Measurements from ENCODE around the gene OBSCN.
"Not testable (repeated sequence)": the region's sequence is repeated elsewhere in the genome, so short reads cannot be mapped to it uniquely, and the experiment has no call there.

The OBSCN gene

DNA sequence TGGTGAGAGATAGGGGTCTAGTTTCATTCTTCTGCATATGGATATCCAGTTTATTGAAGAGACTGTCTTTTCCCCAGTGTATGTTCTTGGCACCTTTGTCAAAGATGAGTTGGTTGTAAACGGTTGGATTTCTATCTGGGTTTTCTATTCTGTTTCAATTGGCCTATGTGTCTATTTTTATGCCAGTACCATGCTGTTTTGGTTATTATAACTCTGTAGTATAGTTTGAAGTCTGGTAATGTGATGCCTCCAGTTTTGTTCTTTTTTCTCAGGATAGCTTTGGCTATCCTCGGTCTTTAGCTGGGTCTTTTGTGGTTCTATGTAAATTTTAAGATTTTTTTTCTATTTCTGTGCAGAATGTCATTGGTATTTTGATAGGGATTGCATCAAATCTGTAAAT lies 19.6 kb upstream of the OBSCN start:
- DNase-seq: not testable (repeated sequence)

DNA sequence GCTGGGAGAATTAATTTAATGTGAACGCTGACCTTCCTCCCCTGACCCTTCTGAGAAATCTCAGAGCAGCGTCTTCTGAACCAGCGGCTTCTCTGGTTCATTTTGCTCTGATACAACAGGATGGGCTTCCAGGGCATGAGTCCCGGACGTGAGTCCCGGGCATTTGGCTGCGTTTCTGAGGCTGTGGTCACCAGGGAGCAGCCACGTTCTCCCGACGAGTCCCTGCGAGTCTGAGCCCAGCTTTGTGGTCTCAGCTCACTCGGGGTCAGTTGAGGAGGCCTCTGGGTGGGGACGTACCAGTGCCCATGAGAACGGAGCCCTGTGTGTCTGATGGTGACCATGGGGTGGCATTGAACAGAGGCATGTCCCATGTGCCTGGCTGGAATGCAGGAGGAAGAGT lies 17.7 kb upstream of the OBSCN start:
- DNase-seq: no peak

DNA sequence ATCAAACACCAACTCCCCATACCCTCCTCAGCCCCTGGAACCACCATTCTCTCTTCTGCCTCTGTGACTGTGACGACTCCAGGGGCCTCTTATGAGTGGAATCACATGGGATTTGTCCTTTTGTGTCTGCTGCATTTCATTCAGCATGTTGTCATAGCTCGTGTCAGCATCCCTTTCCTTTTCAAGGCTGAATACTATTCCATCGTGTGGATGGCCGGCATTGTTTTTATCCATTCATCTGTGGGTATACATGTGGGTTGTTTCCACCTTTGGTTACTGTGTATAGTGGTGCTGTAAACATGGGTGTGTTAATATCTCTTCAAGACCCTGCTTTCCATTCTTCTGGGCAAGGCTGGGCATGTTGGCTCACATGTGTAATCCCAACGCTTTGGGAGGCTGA lies 17.1 kb upstream of the OBSCN start:
- no peak for DNase-seq

DNA sequence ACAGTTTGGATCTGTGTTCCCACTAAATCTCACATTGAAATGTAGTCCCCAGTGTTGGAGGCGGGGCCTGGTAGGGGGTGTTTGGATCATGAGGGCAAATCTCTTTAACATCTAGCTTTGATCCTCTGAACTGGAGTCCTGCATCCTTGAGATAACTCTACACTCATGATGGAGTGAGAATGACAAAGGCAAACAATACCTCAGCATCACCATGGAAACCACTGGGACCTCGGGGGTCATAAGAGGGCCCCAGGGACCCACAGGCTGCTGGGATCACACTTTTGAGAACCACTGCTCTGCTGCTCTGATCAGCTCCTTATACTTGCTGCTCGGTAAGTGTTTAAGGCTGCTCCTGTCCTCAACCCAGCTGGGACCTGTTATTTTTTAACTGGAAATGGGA lies 13.4 kb upstream of the OBSCN start:
- no peak for DNase-seq

DNA sequence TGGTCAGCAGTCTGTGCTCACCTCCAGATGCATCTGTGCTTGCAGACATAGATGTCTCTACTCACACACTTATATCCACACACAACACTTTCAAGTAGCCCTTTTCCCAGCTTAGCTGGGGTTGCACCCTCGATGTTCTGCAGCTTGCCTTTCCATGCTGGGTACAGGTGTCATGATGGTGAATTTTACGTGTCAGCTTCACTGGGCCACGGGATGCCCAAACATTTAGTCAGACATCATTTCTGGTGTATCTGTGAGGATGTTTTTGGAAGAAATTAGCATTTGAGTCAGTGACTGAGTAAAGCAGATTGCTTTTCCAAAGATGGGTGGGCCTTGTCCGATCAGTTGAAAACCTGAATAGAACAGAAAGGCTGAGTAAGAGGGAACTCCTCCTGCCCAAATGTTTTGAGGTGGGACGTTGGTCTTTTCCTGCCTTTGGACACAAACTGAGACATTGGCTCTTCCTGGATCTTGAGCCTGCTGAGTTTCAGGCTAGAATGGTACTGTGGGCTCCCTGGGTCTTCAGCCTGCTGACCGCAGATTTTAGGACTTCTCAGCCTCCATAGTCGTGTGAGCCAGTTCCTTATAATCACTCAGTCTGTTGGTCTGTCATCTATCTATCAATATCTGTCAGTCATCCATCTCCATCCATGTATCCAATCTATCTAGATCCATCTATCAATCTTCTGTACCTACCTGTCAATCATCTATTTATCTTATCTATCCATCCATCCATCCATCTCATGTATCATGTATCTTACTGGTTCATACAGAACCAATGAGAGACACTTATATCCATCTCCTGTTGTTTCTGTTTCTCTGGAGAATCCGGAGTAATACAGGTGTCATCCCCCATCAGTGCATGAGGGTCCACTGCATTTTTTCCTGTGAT lies 12.7 kb upstream of the OBSCN start:
- no peak for DNase-seq

DNA sequence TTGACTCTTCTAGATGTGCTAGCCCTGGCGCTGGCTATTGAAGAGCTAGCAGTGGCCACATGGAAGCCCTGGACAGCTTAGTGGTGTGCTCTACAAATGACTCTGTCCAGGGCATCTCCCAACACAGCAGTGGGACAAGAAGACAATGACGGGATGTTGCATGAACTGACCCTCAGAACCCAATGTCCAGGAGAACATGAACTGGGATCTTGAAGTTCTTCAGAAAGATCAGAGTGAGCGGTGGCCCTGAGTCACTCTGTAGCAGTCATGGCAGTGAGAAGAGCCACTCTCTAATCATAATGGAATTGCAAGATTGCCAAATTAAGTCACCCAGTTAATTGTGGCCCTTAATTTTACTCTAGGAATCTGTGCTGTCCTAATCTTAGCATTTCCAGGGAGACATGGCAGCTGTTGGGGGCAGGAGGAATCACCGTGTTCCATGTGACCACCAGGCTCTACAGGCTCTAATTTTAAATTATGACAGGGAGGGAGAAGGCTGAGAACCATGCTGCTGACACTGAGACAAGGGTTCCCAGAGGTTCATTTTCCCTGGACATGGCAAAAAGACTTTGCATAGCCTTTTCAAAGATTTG lies 10.2 kb upstream of the OBSCN start:
- no peak for DNase-seq

DNA sequence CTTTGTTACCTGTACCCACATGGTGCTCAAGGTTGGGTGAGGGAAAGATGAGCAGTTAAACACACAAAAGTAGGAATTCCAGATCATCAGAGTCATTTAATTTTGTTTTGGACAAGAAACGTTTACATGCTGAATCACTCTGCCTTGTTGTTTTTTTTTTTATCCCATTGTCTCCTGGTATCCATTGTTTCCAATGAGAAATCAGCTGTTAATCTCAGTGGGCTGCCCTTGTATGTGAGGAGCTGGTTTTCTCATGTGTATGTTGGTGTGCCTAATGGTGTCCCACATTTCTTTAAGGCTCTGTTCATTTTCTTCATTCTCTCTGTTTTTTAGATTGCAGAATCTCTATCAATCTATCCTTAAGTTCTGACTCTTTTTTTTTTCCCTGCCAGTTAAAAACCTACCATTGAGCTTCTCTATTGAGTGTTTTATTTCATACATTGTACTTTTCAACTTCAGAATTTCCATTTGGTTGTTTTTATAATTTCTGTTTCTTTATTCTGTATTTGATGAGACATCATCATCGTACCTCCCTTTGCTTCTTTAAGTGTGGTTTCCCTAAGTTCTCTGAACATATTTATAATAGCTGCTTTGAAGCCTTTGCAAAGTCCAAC lies 8.8 kb upstream of the OBSCN start:
- DNase-seq: no peak

DNA sequence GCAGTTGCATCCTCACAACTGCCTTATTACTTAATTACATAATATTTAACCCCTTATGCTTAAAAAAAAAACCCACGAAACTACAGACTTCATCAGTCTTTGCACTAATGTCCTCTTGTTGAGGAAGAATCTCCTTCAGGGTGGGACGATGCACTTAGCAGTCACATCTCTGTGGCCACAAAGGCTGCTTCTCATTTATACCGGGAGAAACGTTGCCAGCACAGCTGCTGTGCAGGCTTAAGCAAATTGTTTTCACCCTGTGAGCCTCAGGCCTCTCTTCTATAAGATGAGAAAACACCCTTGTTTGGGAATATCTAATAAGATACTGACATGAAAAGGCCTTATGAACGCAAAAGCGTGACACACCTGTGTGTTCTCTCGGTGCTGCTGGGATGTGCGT lies 2.9 kb upstream of the OBSCN start:
- no peak for DNase-seq

DNA sequence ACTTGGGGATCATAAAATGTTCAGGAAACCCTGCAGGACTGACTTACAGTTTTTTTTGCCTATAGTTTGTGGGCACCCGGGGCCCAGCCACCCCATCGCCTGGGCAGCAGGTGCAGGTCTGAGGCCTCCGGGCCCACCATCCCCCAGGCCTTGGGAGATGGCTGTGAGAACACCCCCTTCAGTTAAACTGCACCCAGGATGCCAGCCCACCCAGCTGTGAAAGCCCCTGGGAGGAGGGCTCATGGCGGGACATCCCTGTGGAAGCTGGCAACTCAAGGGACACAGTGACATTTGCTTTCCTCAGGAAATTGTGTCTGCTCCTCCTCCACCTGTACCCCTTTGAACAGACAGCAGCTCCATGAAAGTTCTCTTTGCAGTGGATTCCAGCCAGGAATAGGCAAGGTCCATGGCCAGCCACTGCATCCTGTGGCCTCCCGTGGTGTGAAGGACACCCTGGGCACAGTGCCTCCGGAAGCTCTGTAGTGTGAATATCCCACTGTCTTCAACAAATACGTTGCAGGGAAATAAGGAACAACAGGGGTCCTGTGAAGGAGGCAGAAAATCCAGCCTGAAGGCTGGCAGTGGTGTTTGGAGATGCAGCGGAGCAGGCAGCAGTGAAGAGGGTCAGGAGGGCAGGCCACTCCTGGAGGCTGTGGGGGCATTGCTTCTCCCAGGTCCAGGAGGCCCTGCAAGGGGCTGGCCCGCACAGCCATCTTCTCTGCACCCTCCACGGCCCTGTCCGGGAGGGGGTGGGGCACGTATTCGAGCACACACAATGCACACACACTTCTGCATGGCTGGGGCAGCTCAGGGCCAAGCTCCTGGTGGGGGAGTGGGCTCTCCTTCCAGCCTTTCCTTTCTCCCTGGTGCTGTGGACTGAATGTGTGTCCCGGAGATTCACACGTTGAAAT lies 2.1 kb upstream of the OBSCN start:
- DNase-seq: no peak

DNA sequence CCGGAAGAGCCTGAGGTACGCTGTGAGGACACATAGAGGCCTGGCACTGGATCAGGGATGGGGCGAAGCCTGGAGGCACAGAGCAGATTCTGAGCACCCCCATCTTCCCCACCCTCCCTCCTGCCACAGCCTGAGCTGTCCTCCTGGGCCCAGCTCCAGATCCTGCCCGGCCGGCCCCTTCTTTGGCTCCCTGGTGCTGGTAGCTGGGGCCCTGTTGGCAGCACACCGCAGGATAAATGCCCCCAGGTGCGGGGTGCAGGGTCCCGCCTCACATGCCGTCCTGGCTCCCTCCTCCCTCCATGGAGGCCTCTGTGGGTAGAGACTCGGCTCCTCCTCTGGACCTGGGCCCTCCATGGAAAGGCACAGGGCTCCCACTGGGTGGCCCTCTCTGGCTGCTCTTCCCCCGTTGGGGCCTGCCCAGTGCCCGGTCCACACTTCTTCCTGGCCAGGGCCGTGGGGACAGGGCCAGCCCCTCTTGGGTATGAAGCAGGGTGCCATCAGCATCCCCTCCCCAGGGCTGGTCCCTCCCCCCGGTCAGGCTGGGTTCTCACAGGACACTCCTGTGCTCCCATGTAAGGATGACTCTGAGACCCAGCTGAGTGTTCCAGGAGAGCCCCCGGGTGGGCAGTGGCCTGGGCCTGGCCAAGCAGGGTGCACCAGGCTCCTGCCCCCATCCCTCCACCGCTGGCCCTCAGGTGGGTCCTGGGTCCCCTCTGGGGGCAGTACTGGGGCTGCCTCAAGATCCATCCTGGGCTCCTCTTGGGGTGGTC lies 1.1 kb upstream of the OBSCN start:
- no peak for DNase-seq

DNA sequence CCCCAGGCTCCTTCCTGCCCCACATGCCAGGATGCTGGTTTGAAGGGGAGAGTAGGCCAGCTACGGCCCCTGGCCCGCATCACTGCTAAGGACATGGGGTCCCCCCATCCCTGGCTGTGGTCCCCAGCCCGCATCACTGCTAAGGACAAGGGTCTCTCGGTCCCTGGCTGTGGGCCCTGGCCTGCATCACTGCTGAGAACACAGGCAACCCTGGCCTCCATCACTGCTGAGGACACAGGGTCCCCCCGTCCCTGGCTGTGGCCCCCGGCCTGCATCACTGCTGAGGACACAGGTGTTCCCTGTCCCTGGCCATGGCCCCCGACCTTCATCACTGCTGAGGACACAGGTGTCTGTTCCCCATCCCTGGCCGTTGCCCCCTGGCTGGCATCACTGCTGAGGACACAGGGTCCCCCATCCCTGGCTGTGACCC lies 448 bp upstream of the OBSCN start:
- DNase-seq: no peak

DNA sequence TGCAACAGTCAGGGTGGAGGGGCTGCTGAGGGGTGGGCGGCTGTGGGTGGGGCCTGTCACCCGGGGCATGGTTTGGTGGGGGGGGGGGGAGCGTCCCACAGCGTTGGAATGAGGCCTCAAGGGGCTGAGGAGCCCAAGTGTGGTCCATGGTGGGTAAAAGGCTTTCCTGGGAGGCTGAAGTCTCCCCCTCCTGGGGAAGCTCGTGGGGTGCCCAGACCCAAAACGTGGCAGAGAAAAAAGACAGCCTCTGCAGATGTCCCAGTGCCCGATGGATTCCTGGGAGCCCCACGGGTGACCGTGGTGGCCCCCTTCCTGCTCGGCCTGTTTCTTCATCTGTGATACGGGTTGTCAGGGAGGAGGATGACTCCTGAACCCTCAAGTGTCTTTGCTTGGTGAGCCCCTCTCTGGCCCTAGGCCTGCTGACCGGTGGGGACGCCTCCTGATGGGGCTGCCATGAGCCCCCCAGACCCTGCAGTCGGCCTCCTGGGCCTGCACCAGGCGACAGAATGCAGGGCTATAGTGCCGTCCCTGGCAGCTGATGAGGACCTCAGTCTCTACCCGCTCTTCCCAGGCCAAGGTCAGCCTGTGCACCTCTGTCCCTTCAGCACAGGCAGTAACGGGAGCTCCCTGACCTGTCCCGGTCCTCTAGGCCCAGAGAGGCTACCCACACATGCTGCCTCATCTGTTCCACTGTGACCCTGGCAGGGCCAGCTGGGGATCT lies 1.1 kb downstream of the OBSCN start:
- DNase-seq: no peak

DNA sequence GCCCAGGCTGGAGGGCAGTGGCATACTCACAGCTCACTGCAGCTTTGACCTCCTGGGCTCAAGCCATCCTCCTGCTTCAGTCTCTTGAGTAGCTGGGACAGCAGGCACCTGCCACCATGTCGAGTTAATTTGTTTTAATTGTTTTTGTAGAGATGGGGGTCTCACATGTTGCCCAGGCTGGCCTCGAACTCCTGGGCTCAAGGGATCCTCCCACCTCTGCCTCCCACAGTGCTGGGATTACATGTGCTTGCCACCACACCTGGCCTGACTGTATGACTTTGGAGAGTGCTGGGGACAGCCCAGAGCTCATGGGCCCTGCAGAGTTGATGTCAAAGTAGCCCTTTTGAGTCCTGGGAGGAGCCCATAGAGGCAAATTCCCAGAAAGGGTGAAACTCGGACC lies 1.8 kb downstream of the OBSCN start:
- DNase-seq: no peak

DNA sequence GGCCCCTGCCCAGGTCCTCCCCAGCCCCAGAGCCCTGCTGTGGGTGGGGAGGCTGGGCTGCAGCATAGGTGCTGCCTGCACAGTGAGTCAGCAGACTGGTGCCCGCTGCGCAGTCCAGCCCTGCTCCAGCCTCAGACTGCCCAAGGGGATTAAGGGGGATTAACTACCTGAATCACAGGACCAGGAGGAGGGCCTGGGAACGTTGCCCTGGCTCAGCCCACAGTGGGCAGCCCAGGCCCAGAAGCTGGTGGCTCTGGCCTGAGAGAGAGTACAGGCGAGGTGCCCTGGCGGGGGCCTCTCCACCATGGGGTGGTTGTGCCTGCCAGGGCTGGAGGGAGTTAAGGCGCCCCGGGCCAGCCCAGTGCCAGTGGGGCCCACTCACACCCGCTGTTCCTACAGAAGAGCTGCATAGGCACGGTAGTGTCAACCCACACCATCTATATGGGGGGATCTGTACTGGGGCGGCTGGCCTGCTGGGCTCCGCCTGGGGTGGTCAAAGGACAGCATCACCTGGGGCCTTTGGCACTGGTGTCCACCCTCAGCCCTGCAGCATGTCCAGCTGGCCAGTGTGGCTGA lies 2.3 kb downstream of the OBSCN start:
- DNase-seq: no peak

DNA sequence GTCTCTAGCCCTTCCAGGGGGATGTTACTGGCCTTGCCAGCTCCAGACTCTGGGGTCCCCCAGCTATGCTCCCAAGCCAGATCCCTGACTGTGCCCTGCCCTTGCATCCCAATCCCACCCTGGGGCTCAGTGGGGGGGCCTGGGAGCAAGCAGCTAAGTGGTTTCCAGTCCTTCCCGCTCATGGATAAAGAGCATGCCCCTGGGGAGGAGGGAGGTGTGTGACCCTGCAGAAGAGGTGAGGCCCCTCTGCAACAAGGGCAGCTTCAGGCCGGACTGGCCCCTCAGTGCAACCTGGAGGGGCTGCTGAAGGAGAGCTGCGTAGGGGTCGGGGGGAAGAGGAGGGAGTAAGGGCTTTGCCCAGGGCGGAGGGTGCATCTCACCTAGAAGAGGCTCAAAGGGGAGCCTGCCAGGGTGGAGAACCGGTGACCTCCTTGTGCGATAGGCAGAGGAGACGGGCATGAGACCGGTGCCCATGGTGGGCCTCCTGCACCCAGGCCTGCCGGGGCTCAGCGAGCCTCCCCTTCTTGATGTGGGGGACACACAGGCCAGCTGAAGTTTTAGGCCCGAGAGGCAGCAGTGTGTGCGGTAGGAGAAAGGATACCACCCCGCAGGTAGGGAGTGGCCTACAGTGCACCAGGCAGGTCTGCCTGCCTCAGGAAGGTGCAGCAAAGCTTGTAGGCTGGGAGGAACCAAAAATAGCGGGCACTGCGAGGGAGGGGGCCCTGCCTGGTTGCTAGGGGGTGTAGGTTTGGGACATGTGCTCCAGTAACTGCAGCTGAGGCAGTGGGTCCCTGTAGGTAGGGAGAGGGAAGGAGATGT lies 3.1 kb downstream of the OBSCN start:
- no peak for DNase-seq

DNA sequence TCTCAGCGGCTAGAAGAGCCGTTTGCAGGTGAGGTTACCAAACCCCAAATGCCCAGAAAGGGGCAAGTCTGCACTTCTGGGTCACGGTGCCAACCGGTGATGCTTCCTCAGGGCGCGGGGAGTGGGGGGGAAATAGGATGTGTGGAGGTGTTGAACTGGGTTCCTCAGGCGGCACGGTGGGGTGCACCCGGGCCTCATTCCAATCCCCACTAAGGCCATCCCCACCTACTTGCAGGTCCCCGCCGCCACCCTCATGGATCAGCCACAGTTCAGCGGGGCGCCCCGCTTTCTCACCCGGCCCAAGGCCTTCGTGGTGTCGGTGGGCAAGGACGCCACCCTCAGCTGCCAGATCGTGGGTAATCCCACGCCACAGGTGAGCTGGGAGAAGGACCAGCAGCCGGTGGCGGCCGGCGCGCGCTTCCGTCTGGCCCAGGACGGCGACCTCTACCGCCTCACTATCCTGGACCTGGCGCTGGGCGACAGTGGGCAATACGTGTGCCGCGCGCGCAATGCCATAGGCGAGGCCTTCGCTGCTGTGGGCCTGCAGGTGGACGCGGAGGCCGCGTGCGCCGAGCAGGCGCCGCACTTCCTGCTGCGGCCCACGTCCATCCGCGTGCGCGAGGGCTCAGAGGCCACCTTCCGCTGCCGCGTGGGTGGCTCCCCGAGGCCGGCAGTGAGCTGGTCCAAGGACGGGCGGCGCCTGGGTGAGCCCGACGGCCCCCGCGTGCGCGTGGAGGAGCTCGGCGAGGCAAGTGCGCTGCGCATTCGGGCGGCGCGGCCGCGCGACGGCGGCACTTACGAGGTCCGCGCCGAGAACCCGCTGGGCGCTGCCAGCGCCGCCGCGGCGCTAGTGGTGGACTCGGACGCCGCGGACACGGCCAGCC lies 3.9 kb downstream of the OBSCN start:
- no peak for DNase-seq

DNA sequence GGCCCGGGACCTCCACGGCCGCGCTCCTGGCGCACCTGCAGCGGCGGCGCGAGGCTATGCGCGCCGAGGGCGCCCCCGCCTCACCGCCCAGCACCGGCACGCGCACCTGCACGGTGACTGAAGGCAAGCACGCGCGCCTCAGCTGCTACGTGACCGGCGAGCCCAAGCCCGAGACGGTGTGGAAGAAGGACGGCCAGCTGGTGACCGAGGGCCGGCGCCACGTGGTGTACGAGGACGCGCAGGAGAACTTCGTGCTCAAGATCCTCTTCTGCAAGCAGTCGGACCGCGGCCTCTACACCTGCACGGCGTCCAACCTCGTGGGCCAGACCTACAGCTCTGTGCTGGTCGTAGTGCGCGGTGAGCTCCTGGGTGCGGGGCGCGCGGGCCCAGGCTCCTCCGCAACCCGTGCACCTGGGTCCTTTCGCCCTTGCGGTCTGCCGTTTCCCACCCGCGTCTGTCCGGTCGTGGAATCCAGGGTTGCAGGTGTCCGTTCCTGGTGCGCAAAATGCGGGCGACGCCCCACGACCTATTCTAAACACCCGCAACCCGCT lies 4.6 kb downstream of the OBSCN start:
- DNase-seq: no peak

DNA sequence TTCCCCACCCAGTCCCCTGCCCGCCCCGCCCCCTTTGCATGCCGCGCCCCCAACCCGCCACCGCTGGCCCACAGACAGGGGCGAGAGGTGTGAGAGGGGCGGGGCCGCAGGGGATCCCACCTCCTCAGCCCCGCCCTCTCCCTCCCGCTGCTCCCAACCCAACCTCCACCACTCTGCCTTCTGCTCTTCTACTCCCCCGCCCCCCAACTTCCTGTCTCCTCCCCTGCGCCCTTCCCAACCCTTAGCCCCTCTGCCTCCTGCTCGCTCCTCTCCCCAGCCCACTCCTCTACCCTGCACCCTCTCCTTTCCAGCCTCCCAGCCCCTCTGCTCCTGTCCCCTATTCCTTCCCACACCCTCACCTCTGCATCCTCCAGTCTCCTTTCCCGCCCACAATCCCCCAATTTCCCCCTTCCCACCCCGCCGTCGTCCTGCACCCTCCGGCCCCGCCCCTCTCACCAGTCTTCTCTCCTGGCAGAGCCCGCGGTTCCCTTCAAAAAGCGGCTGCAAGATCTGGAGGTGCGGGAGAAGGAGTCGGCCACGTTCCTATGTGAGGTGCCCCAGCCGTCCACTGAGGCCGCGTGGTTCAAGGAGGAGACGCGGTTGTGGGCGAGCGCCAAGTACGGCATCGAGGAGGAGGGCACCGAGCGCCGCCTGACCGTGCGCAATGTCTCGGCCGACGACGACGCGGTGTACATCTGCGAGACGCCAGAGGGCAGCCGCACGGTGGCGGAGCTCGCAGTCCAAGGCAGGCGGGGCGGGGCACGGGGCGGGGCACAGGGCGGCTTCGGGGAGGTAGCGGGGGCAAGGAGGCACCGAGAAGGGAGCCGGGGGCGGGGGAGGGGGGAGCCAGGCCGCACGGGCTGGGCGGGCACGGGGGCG lies 5.4 kb downstream of the OBSCN start:
- peak; percentile 93 for DNase-seq

All from RPMI8226 (cell line).